ENCODE results near the gene MORN5. TPM values are rescaled to one million over a fixed set of nuclear protein-coding genes. Genes with fewer than 3 reads are reported as not detected.

Gene MORN5
- polyA plus RNA-seq, 2 of the 4 experiments (the other 2 are of a cell fraction) = not detected

GRCh38 chr9:122129969-122130368, 29.7 kb upstream of the MORN5 start:
- ChIA-PET POLR2A (no interaction called here), CTCF (interaction anchor here (0.9 to 15.6 kb wide), 4 partner anchors 31 to 336 kb away, joined by 3 to 541 read pairs (median 8); no protein-coding TSS in a partner anchor)
- ATAC-seq = no peak
- no peak for DNase-seq (ENCODE audit: low read depth in 1 of 2, low spot score in 1 of 2)
- Histone ChIP-seq H3K27ac (no peak overlapping the region), H3K4me2 (no peak overlapping the region), H3K4me3 (no peak overlapping the region), H3K4me1 (peaks cover 10% of the 10 kb centered on the region; the same call in 2 of the 3 replicates), H3K9me3 (no peaks in the 10 kb centered on the region)
- FAIRE-seq = no peak
- TF ChIP-seq KDM5A (IDR thresholded peaks at IDR 0.05) (no peak), E2F6 (IDR thresholded peaks at IDR 0.05; ENCODE audit: borderline replicate concordance, low read depth) (no peak), NR3C1 (IDR thresholded peaks at IDR 0.05) (no peak), POLR2A (IDR thresholded peaks at IDR 0.05; ENCODE audit: low read length) (no peak), JUN (IDR thresholded peaks at IDR 0.05) (no peak), HOXA7 (CRISPR knock-in tag; IDR thresholded peaks at IDR 0.05) (no peak), EHMT2 (IDR thresholded peaks at IDR 0.05; ENCODE audit: low read depth) (no peak), FOSL2 (IDR thresholded peaks at IDR 0.05) (no peak), FOSL2 (CRISPR knock-in tag; IDR thresholded peaks at IDR 0.05) (no peak), HMGXB4 (CRISPR knock-in tag; IDR thresholded peaks at IDR 0.05; ENCODE audit: borderline replicate concordance) (no peak), SREBF2 (IDR thresholded peaks at IDR 0.05) (no peak), ESRRA (IDR thresholded peaks at IDR 0.05; ENCODE audit: borderline replicate concordance, low read length) (no peak), MAZ (IDR thresholded peaks at IDR 0.05; ENCODE audit: borderline replicate concordance, low read depth, low read length) (no peak), GATA3 (IDR thresholded peaks at IDR 0.05; ENCODE audit: borderline replicate concordance) (no peak), ATOH8 (CRISPR knock-in tag; IDR thresholded peaks at IDR 0.05; ENCODE audit: low read depth) (no peak), RNF2 (IDR thresholded peaks at IDR 0.05; ENCODE audit: borderline replicate concordance, low read depth) (no peak), CTCF (IDR thresholded peaks at IDR 0.05) (no peak), ZFP36 (IDR thresholded peaks at IDR 0.05; ENCODE audit: borderline replicate concordance, partially characterized antibody) (no peak), ELK1 (IDR thresholded peaks at IDR 0.05; ENCODE audit: low read depth, low read length) (no peak), ZSCAN20 (CRISPR knock-in tag; IDR thresholded peaks at IDR 0.05) (no peak), CHD4 (IDR thresholded peaks at IDR 0.05; ENCODE audit: borderline replicate concordance) (no peak)
- WGBS (ENCODE audit: missing lambda C conversion rate) = 69% methylated on average over 2 of the region's 2 CpGs

GRCh38 chr9:122130837-122131236, 28.9 kb upstream of the MORN5 start:
- ChIA-PET CTCF (interaction anchor here (1.4 to 5.9 kb wide), 3 partner anchors 32 to 680 kb away, joined by 3 to 44 read pairs (median 7); no protein-coding TSS in a partner anchor), POLR2A (no interaction called here)
- FAIRE-seq (no peak), DNase-seq (ENCODE audit: low read depth in 1 of 2, low spot score in 1 of 2) (no peak), ATAC-seq (no peak)
- TF ChIP-seq FOSB (CRISPR knock-in tag; IDR thresholded peaks at IDR 0.05) = no peak
- H3K4me1 ChIP-seq = peaks cover 4% of the 10 kb centered on the region; the same call in 2 of the 3 replicates
- H3K9me3 ChIP-seq = no peaks in the 10 kb centered on the region
- no peak overlapping the region for H3K4me3 ChIP-seq
- 44% methylated on average over 4 of the region's 4 CpGs for WGBS (ENCODE audit: missing lambda C conversion rate)
- no peak overlapping the region for H3K4me2 ChIP-seq
- H3K27ac ChIP-seq = no peak overlapping the region
